Measurements from ENCODE around the gene SIX5. TPM values are rescaled to one million over a fixed set of nuclear protein-coding genes. Genes with fewer than 3 reads are reported as not detected.
A peak's percentile ranks its signal among the peaks of the same experiment; 100 is the strongest.

The SIX5 gene
- total RNA-seq, 1 donor from 2014 or later: 15.5 TPM

- DNase-seq (no peak), ATAC-seq (no peak)
- peaks cover 8% of the 10 kb centered on the region for H3K36me3 ChIP-seq
- no peak within 1 kb of the TSS for H3K27ac ChIP-seq
- no peak for TF ChIP-seq CTCF (IDR thresholded peaks at IDR 0.05)
- H3K9me3 ChIP-seq: no peaks in the 10 kb centered on the region
- peak within 1 kb of the TSS; percentile 25 for H3K4me3 ChIP-seq
- intact Hi-C loops (cut with DNase I): no loop called here
- peaks cover 3% of the 10 kb centered on the region for H3K4me1 ChIP-seq
- H3K27me3 ChIP-seq: no peaks in the 10 kb centered on the region
Measured at GRCh38 chr19:45814851-45815480, 45.9 kb upstream of the SIX5 start, which contains the start of gene RSPH6A. TSS of gene RSPH6A (minus strand) at chr19:45815308. CDS start at chr19:45815176, 132 bp downstream.

- Histone ChIP-seq H3K4me1 (peaks cover 3% of the 10 kb centered on the region), H3K36me3 (peaks cover 1% of the 10 kb centered on the region), H3K27ac (no peak overlapping the region), H3K4me3 (no peak overlapping the region), H3K27me3 (no peaks in the 10 kb centered on the region), H3K9me3 (no peaks in the 10 kb centered on the region)
- TF ChIP-seq CTCF (IDR thresholded peaks at IDR 0.05): no peak
- DNase-seq (no peak), ATAC-seq (no peak)
- intact Hi-C loops (cut with DNase I): no loop called here
Measured at GRCh38 chr19:45814166-45814780, 45.2 kb upstream of the SIX5 start.

GRCh38 chr19:45812297-45812696 is 43.2 kb upstream of the SIX5 start:
- DNase-seq (no peak), ATAC-seq (no peak)
- no peaks in the 10 kb centered on the region for H3K27me3 ChIP-seq
- intact Hi-C loops (cut with DNase I): no loop called here
- H3K4me3 ChIP-seq: no peak overlapping the region
- H3K9me3 ChIP-seq: no peaks in the 10 kb centered on the region
- no peak overlapping the region for H3K27ac ChIP-seq
- no peaks in the 10 kb centered on the region for H3K36me3 ChIP-seq
- peaks cover 3% of the 10 kb centered on the region for H3K4me1 ChIP-seq
- TF ChIP-seq CTCF (IDR thresholded peaks at IDR 0.05): no peak

- no peak overlapping the region for H3K4me3 ChIP-seq
- ATAC-seq: no peak
- no peaks in the 10 kb centered on the region for H3K27me3 ChIP-seq
- no peak overlapping the region for H3K27ac ChIP-seq
- no peak for DNase-seq
- H3K36me3 ChIP-seq: no peaks in the 10 kb centered on the region
- intact Hi-C loops (cut with DNase I): no loop called here
- TF ChIP-seq CTCF (IDR thresholded peaks at IDR 0.05): no peak
- H3K9me3 ChIP-seq: no peaks in the 10 kb centered on the region
- peaks cover 3% of the 10 kb centered on the region for H3K4me1 ChIP-seq
Measured at GRCh38 chr19:45809643-45810159, 40.6 kb upstream of the SIX5 start.

- no peak for ATAC-seq
- no peak overlapping the region for H3K27ac ChIP-seq
- peaks cover 3% of the 10 kb centered on the region for H3K4me1 ChIP-seq
- H3K36me3 ChIP-seq: no peaks in the 10 kb centered on the region
- intact Hi-C loops (cut with DNase I): no loop called here
- no peak overlapping the region for H3K4me3 ChIP-seq
- no peaks in the 10 kb centered on the region for H3K27me3 ChIP-seq
- no peaks in the 10 kb centered on the region for H3K9me3 ChIP-seq
- TF ChIP-seq CTCF (IDR thresholded peaks at IDR 0.05): no peak
- no peak for DNase-seq
Measured at GRCh38 chr19:45805719-45806118, 36.7 kb upstream of the SIX5 start.
